Mesodermal cell (in vitro differentiated cells): ENCODE data around the gene ADCY6.

Experiments used
- H3K27ac ChIP-seq: 2 replicates; pipeline ENCODE4 v1.7.0; 2013; ENCODE audit warnings: mild to moderate bottlenecking, low read depth, low read length, moderate library complexity; ENCODE audit not compliant: severe bottlenecking
- H3K36me3 ChIP-seq: 2 replicates; pipeline ENCODE4 v1.7.1; 2013; ENCODE audit warnings: mild to moderate bottlenecking, low read length, moderate library complexity; ENCODE audit not compliant: control insufficient read depth, insufficient read depth
- H3K4me1 ChIP-seq: one replicate; pipeline ENCODE4 v1.7.1; 2013; ENCODE audit warnings: mild to moderate bottlenecking, low read length; ENCODE audit not compliant: insufficient read depth, control insufficient read depth, poor library complexity, severe bottlenecking
- H3K4me3 ChIP-seq: 2 replicates; pipeline ENCODE4 v1.7.0; 2013; ENCODE audit warnings: low read length, control low read depth, mild to moderate bottlenecking; ENCODE audit not compliant: insufficient read depth, poor library complexity, severe bottlenecking; ENCODE audit errors: extremely low read depth
- H3K9me3 ChIP-seq: 2 replicates; pipeline ENCODE4 v1.7.1; 2013; ENCODE audit warnings: mild to moderate bottlenecking, low read length, moderate library complexity; ENCODE audit not compliant: control insufficient read depth
- WGBS, 2 experiments: methylation state at CpG; one replicate each; pipeline ENCODE4 v1.1.5; 2013; ENCODE audit warnings: missing lambda C conversion rate in 2 of 2; ENCODE audit not compliant: insufficient coverage in 2 of 2; 5-methylcytosine and 5-hydroxymethylcytosine counted together

The ADCY6 gene

GRCh38 chr12:48770756-48771155, 18.1 kb downstream of the ADCY6 start:
- H3K4me1 ChIP-seq = no peaks in the 10 kb centered on the region
- no peak overlapping the region for H3K4me3 ChIP-seq
- H3K9me3 ChIP-seq = no peaks in the 10 kb centered on the region
- no peak overlapping the region for H3K27ac ChIP-seq
- peaks cover 59% of the 10 kb centered on the region for H3K36me3 ChIP-seq
- 93 to 99% methylated on average over 9 of the region's 10 CpGs for WGBS, 2 experiments

GRCh38 chr12:48768736-48769135, 20.2 kb downstream of the ADCY6 start:
- Histone ChIP-seq H3K4me1 (no peaks in the 10 kb centered on the region), H3K36me3 (peaks cover 50% of the 10 kb centered on the region), H3K27ac (no peak overlapping the region), H3K9me3 (no peaks in the 10 kb centered on the region), H3K4me3 (no peak overlapping the region)
- 92 to 97% methylated on average over 8 of the region's 9 CpGs for WGBS, 2 experiments

- H3K4me3 ChIP-seq = no peak overlapping the region
- no peaks in the 10 kb centered on the region for H3K9me3 ChIP-seq
- H3K36me3 ChIP-seq = peaks cover 44% of the 10 kb centered on the region
- H3K4me1 ChIP-seq = no peaks in the 10 kb centered on the region
- 50% methylated on average over 1 of the region's 2 CpGs; no CpG with 5 or more reads in 1 of the 2 experiments for WGBS, 2 experiments
- no peak overlapping the region for H3K27ac ChIP-seq
These were observed 20.7 kb downstream of the ADCY6 start for GRCh38 chr12:48768147-48768546.

- Histone ChIP-seq H3K9me3 (no peaks in the 10 kb centered on the region), H3K4me1 (no peaks in the 10 kb centered on the region), H3K27ac (no peak overlapping the region), H3K36me3 (peaks cover 38% of the 10 kb centered on the region), H3K4me3 (no peak overlapping the region)
- WGBS, 2 experiments = 89 to 93% methylated on average over 4 to 5 of the region's 6 CpGs
These were observed 21.4 kb downstream of the ADCY6 start for GRCh38 chr12:48767521-48767920.

GRCh38 chr12:48767047-48767446, 21.8 kb downstream of the ADCY6 start:
- H3K4me3 ChIP-seq = no peak overlapping the region
- H3K4me1 ChIP-seq = no peaks in the 10 kb centered on the region
- WGBS, 2 experiments = 88 to 100% methylated on average over 3 to 4 of the region's 4 CpGs
- no peaks in the 10 kb centered on the region for H3K9me3 ChIP-seq
- H3K36me3 ChIP-seq = peaks cover 33% of the 10 kb centered on the region
- H3K27ac ChIP-seq = no peak overlapping the region

- H3K36me3 ChIP-seq = peaks cover 21% of the 10 kb centered on the region
- no peak overlapping the region for H3K27ac ChIP-seq
- H3K9me3 ChIP-seq = no peaks in the 10 kb centered on the region
- H3K4me1 ChIP-seq = no peaks in the 10 kb centered on the region
- WGBS, 2 experiments = 92 to 94% methylated on average over 3 of the region's 5 CpGs
- no peak overlapping the region for H3K4me3 ChIP-seq
These were observed 23.1 kb downstream of the ADCY6 start for GRCh38 chr12:48765753-48766162.

- Histone ChIP-seq H3K36me3 (peaks cover 13% of the 10 kb centered on the region), H3K27ac (no peak overlapping the region), H3K4me3 (no peak overlapping the region), H3K9me3 (no peaks in the 10 kb centered on the region), H3K4me1 (no peaks in the 10 kb centered on the region)
- WGBS, 2 experiments = 87 to 88% methylated on average over 1 to 2 of the region's 2 CpGs
These were observed 24.4 kb downstream of the ADCY6 start for GRCh38 chr12:48764521-48764920.

- Histone ChIP-seq H3K36me3 (no peaks in the 10 kb centered on the region), H3K27ac (no peak overlapping the region), H3K4me1 (no peaks in the 10 kb centered on the region), H3K9me3 (no peaks in the 10 kb centered on the region), H3K4me3 (no peak overlapping the region)
These were observed 30.2 kb downstream of the ADCY6 start for GRCh38 chr12:48758737-48759136.

GRCh38 chr12:48758186-48758585, 30.7 kb downstream of the ADCY6 start:
- WGBS, 2 experiments = 90 to 97% methylated on average over 3 to 4 of the region's 4 CpGs
- Histone ChIP-seq H3K9me3 (no peaks in the 10 kb centered on the region), H3K36me3 (no peaks in the 10 kb centered on the region), H3K4me3 (no peak overlapping the region), H3K4me1 (no peaks in the 10 kb centered on the region), H3K27ac (no peak overlapping the region)

GRCh38 chr12:48750769-48751356, 38.0 kb downstream of the ADCY6 start:
- Histone ChIP-seq H3K4me1 (no peaks in the 10 kb centered on the region), H3K36me3 (no peaks in the 10 kb centered on the region), H3K27ac (no peak overlapping the region), H3K4me3 (no peak overlapping the region), H3K9me3 (no peaks in the 10 kb centered on the region)
- whole genome bisulfite sequencing, 2 experiments = no CpG with 5 or more reads among the region's 2 CpGs

GRCh38 chr12:48750215-48750614, 38.7 kb downstream of the ADCY6 start:
- WGBS, 2 experiments = no CpG with 5 or more reads among the region's 1 CpG
- Histone ChIP-seq H3K27ac (no peak overlapping the region), H3K9me3 (no peaks in the 10 kb centered on the region), H3K4me1 (no peaks in the 10 kb centered on the region), H3K36me3 (no peaks in the 10 kb centered on the region), H3K4me3 (no peak overlapping the region)
